Measurements from ENCODE around the gene TP53RK. TPM values are rescaled to one million over a fixed set of nuclear protein-coding genes. Genes with fewer than 3 reads are reported as not detected.

The TP53RK gene
- total RNA-seq, 1 experiment from 2014 or later, result 12.4 TPM

GRCh38 chr20:46722450-46722849 lies 33.2 kb upstream of the TP53RK start:
- peaks cover 5% of the 10 kb centered on the region for H3K27me3 Mint-ChIP-seq (ENCODE audit: low read depth)
- peaks cover 27% of the 10 kb centered on the region for H3K9me3 Mint-ChIP-seq
- H3K36me3 Mint-ChIP-seq, result peaks cover 22% of the 10 kb centered on the region
- no peak for TF ChIP-seq USF1 (CRISPR knock-in tag; IDR thresholded peaks at IDR 0.05)
- TF ChIP-seq, protein P1, sequence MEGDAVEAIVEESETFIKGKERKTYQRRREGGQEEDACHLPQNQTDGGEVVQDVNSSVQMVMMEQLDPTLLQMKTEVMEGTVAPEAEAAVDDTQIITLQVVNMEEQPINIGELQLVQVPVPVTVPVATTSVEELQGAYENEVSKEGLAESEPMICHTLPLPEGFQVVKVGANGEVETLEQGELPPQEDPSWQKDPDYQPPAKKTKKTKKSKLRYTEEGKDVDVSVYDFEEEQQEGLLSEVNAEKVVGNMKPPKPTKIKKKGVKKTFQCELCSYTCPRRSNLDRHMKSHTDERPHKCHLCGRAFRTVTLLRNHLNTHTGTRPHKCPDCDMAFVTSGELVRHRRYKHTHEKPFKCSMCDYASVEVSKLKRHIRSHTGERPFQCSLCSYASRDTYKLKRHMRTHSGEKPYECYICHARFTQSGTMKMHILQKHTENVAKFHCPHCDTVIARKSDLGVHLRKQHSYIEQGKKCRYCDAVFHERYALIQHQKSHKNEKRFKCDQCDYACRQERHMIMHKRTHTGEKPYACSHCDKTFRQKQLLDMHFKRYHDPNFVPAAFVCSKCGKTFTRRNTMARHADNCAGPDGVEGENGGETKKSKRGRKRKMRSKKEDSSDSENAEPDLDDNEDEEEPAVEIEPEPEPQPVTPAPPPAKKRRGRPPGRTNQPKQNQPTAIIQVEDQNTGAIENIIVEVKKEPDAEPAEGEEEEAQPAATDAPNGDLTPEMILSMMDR (IDR thresholded peaks at IDR 0.05), result no peak
- TF ChIP-seq, protein P2, sequence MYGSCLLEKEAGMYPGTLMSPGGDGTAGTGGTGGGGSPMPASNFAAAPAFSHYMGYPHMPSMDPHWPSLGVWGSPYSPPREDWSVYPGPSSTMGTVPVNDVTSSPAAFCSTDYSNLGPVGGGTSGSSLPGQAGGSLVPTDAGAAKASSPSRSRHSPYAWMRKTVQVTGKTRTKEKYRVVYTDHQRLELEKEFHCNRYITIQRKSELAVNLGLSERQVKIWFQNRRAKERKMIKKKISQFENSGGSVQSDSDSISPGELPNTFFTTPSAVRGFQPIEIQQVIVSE (CRISPR knock-in tag; IDR thresholded peaks at IDR 0.05; ENCODE audit: borderline replicate concordance), result no peak
- TF ChIP-seq MXD4 (CRISPR knock-in tag; IDR thresholded peaks at IDR 0.05; ENCODE audit: borderline replicate concordance), result no peak
- no peak for TF ChIP-seq GRHL2 (CRISPR knock-in tag; IDR thresholded peaks at IDR 0.05; ENCODE audit: insufficient replicate concordance, severe bottlenecking)
- TF ChIP-seq, protein P3, sequence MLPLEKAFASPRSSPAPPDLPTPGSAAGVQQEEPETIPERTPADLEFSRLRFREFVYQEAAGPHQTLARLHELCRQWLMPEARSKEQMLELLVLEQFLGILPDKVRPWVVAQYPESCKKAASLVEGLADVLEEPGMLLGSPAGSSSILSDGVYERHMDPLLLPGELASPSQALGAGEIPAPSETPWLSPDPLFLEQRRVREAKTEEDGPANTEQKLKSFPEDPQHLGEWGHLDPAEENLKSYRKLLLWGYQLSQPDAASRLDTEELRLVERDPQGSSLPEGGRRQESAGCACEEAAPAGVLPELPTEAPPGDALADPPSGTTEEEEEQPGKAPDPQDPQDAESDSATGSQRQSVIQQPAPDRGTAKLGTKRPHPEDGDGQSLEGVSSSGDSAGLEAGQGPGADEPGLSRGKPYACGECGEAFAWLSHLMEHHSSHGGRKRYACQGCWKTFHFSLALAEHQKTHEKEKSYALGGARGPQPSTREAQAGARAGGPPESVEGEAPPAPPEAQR (CRISPR knock-in tag; IDR thresholded peaks at IDR 0.05), result no peak
- no peak for TF ChIP-seq ZNF219 (CRISPR knock-in tag; IDR thresholded peaks at IDR 0.05; ENCODE audit: borderline replicate concordance)
- no peak for TF ChIP-seq KAT7 (CRISPR knock-in tag; IDR thresholded peaks at IDR 0.05; ENCODE audit: borderline replicate concordance)
- TF ChIP-seq OVOL2 (CRISPR knock-in tag; IDR thresholded peaks at IDR 0.05; ENCODE audit: borderline replicate concordance), result no peak
- no peak for TF ChIP-seq ESRRA (CRISPR knock-in tag; IDR thresholded peaks at IDR 0.05; ENCODE audit: borderline replicate concordance)
- TF ChIP-seq CBFB (CRISPR knock-in tag; IDR thresholded peaks at IDR 0.05; ENCODE audit: low read depth), result no peak
- TF ChIP-seq PRDM15 (CRISPR knock-in tag; IDR thresholded peaks at IDR 0.05), result no peak
- no peak for TF ChIP-seq NR1H2 (CRISPR knock-in tag; IDR thresholded peaks at IDR 0.05)
- TF ChIP-seq NR2C2 (CRISPR knock-in tag; IDR thresholded peaks at IDR 0.05), result no peak
- no peak for TF ChIP-seq CREM (CRISPR knock-in tag; IDR thresholded peaks at IDR 0.05)
- ATAC-seq (no peak), DNase-seq (ENCODE audit: low spot score) (no peak)
- H3K4me1 Mint-ChIP-seq, result no peaks in the 10 kb centered on the region
- ChIA-PET CTCF (interaction anchor here (0.5 kb wide), 1 partner anchor 47 kb away, joined by 3 read pairs; no protein-coding TSS in a partner anchor), POLR2A (no interaction called here)
- no peak overlapping the region for H3K4me3 Mint-ChIP-seq
- H3K27ac Mint-ChIP-seq, result no peak overlapping the region

- Mint-ChIP-seq H3K27ac (no peak overlapping the region), H3K27me3 (ENCODE audit: low read depth) (peaks cover 5% of the 10 kb centered on the region), H3K36me3 (peaks cover 22% of the 10 kb centered on the region), H3K4me3 (no peak overlapping the region), H3K9me3 (peaks cover 27% of the 10 kb centered on the region), H3K4me1 (no peaks in the 10 kb centered on the region)
- ATAC-seq (no peak), DNase-seq (ENCODE audit: low spot score) (no peak)
- ChIA-PET POLR2A (no interaction called here), CTCF (interaction anchor here (0.7 kb wide), 1 partner anchor 83 kb away, joined by 4 read pairs; no protein-coding TSS in a partner anchor)
- no peak for TF ChIP-seq ZNF138 (CRISPR knock-in tag; conservative IDR thresholded peaks at IDR 0.05)
- no peak for TF ChIP-seq ZNF121 (CRISPR knock-in tag; IDR thresholded peaks at IDR 0.05)
- no peak for TF ChIP-seq TCF7 (CRISPR knock-in tag; IDR thresholded peaks at IDR 0.05; ENCODE audit: low read depth)
- TF ChIP-seq NR3C1 (CRISPR knock-in tag; conservative IDR thresholded peaks at IDR 0.05; ENCODE audit: low read depth), result no peak
- TF ChIP-seq RORB (CRISPR knock-in tag; IDR thresholded peaks at IDR 0.05), result no peak
- TF ChIP-seq, protein P4, sequence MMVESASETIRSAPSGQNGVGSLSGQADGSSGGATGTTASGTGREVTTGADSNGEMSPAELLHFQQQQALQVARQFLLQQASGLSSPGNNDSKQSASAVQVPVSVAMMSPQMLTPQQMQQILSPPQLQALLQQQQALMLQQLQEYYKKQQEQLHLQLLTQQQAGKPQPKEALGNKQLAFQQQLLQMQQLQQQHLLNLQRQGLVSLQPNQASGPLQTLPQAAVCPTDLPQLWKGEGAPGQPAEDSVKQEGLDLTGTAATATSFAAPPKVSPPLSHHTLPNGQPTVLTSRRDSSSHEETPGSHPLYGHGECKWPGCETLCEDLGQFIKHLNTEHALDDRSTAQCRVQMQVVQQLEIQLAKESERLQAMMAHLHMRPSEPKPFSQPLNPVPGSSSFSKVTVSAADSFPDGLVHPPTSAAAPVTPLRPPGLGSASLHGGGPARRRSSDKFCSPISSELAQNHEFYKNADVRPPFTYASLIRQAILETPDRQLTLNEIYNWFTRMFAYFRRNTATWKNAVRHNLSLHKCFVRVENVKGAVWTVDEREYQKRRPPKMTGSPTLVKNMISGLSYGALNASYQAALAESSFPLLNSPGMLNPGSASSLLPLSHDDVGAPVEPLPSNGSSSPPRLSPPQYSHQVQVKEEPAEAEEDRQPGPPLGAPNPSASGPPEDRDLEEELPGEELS (CRISPR knock-in tag; IDR thresholded peaks at IDR 0.05), result no peak
- TF ChIP-seq, protein P5, sequence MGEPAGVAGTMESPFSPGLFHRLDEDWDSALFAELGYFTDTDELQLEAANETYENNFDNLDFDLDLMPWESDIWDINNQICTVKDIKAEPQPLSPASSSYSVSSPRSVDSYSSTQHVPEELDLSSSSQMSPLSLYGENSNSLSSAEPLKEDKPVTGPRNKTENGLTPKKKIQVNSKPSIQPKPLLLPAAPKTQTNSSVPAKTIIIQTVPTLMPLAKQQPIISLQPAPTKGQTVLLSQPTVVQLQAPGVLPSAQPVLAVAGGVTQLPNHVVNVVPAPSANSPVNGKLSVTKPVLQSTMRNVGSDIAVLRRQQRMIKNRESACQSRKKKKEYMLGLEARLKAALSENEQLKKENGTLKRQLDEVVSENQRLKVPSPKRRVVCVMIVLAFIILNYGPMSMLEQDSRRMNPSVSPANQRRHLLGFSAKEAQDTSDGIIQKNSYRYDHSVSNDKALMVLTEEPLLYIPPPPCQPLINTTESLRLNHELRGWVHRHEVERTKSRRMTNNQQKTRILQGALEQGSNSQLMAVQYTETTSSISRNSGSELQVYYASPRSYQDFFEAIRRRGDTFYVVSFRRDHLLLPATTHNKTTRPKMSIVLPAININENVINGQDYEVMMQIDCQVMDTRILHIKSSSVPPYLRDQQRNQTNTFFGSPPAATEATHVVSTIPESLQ (CRISPR knock-in tag; IDR thresholded peaks at IDR 0.05), result no peak
- no peak for TF ChIP-seq ZNF416 (CRISPR knock-in tag; IDR thresholded peaks at IDR 0.05)
Observed at GRCh38 chr20:46721476-46721875, 32.2 kb upstream of the TP53RK start.
